CD4-positive, alpha-beta T cell treated with Interferon gamma for 1 hour (primary cell): ENCODE data around the gene UBLCP1.

Source experiments
- DNase-seq: peaks from one replicate; pipeline ENCODE4 v3.0.0-alpha.2; 2020

Gene UBLCP1

GRCh38 chr5:159316519-159317383 lies 53.7 kb downstream of the UBLCP1 start:
- DNase-seq: peak; percentile 26

DNA sequence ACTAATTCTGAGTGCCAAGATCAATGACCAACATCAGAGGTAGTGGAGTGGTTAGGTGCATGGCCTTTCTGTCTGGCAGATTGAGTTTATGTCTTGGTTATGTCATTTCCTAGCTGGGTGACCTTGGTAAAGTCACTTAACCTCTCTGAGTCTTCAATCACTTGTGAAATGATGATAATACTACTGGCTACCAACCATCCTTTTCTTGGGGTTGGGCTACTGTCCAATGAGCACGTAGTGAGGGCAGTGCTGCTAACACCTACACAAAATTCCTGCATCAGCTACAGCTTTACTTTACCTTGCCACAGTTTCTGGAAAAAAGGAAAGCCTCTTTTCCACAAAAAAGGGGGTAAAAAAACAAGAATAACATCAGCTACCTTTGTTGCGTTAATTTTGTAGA lies 54.8 kb downstream of the UBLCP1 start:
- no peak for DNase-seq

DNA sequence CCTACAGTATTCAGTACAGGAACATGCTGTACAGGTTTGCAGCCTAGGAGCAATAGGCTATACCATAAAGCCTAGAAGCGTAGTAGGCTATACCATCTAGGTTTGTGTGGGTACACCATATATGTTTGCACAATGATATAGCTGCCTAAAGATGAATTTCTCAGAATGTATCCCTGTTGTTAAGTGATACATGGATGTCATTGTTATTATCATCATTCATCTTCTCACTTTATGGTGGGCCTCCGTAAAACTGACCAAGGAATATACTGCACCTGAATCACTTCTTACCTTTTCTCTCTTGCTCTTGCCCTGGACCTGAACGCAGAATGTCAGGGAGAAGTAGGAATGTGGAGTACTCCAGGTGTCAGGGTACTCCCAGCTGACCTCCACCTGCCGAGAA lies 55.4 kb downstream of the UBLCP1 start:
- DNase-seq: no peak

- no peak for DNase-seq
Observed at GRCh38 chr5:159319363-159319762, 56.3 kb downstream of the UBLCP1 start.

DNA sequence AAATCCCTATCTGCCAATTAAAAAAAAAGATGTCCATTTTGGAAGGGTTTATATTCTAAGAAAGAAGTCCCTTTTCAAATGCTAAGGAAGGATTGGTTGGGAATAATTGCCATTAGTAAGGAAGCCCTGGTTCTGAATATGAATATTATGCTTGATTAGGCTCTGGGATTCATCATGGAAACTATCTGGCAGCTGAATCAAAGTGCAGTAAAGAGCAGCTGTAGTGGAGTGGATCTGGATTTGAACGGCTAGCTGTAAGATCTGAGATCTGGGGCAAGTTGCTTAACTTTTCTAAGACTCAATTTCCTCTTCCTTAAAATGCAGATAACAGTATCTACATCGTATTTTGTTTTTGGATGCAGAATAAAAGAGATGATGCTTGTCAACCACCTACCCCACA lies 56.7 kb downstream of the UBLCP1 start:
- no peak for DNase-seq

- DNase-seq: no peak
Observed at GRCh38 chr5:159322180-159322579, 59.1 kb downstream of the UBLCP1 start.

DNA sequence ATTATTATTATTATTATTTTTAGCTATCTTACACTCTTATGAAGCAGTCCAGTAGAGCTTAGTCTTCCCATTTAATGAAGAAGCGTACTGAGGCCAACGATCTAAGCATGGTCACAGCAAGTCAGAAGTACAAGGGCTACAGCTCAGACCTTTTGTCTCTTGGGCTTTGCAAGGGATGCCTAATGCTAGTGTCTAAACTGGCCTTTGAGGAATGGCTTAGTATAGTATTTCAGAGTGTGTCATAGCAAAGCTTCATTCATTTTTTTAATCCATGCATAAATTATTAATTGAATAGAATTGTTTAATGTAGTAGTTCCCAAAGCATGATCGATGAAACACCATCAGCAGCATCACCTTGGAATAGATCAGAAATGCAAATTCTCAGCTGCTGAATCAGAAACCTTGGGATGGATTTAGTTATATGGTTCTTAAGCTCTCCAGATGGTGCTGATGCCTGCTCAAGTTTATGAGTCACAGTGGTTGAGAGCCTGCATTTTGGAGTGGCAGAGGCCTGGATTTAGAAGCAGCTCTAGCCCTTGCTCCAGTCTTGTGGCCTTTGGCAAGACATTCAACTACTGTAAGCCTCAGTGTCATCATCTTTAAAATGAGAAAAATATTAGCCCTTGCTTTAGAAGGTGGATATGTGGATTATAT lies 61.1 kb downstream of the UBLCP1 start:
- DNase-seq: no peak

DNA sequence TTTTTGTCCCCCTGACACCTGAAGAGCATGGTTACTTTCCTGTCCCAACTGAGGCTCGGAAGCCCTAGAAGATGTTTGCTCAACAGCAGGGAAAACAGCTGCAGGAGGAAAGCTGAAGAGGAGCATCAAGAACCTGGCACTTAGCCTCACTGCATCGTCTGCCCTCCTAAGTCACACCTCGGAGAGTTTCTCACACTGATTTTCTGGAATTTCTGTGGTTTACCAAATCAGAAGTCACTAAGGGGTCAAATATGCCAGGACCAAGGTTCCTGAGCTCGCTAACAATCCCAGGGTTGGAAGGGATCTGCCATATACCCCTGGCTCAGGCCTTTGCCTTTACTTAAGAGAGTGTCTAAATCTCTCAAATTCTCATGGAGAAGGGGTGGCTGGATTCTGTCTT lies 61.9 kb downstream of the UBLCP1 start:
- no peak for DNase-seq

GRCh38 chr5:159330131-159330800 lies 67.2 kb downstream of the UBLCP1 start, which contains the start of gene IL12B:
Gene IL12B (minus strand): TSS chr5:159330487. CDS start chr5:159326782, 3,705 bp downstream.
- no peak for DNase-seq

DNA sequence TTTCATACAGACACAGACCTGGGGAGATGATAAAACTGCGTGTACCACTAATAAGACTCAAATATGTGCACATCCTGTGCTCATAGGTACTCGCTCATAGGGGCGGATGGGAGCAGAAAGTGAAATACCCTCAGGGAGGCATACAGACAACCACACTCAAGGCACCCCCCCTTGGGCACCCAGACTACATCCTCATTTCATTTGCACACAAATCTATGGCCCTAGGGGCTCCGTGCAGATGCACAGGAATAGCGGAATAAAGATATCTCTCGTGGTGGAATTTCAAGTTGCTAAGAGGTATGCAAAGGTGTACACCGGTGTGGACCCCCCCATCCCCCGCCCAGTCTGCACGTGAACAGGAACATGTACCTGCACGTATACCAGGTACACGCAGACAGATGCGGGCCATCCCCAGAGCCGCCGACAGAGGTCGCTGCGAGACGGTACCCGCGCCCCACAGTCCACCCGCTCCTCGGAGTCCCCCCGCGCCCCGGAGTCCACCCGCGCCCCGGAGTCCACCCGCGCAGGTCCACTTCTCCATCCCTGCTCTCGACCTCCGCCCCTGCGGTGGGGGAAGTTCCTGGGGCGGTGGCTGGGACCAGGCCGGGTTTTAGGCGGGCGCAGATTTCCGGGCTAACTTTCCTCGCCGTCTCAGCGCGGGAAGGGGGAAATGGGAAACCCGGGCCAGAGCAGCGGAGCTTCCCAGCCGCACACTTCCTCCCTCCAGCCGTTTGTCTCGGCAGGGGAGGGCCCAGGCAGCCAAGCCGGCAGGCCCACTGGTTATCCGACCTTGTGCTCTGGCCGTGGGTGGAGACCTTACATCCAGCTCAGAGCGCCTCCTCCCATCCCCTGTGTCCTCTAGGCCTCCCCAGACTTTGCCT lies 68.2 kb downstream of the UBLCP1 start:
- peak; percentile 73 for DNase-seq

GRCh38 chr5:159332800-159333544 lies 69.9 kb downstream of the UBLCP1 start:
- DNase-seq: peak; percentile 33

GRCh38 chr5:159333545-159333925 lies 70.4 kb downstream of the UBLCP1 start:
- no peak for DNase-seq
